ENCODE measurements around the gene TXLNA.

TXLNA gene

DNA sequence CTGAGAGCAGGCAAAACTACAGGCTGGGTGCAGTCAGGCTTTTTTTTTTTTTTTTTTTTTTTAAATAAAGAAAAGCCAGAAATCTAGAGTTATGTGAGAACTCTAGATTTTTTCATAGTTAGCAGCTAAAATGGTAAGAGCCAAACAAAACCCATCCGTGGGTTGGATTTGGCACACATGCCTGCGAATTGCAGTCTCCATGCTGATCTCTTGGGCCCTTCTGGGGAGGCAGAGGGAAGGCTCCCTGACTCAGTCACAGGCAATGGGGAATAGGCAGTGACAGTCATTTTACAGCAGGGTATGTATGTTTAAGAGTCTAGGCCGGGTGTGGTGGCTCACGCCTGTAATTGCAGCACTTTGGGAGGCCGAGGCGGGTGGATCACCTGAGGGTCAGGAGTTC, 2.6 kb downstream of the TXLNA start:
- DNase-seq (ENCODE audit: low read depth in 3 of 3, low spot score in 1 of 3): no peak

- no peak for DNase-seq (ENCODE audit: low read depth in 3 of 3, low spot score in 1 of 3)
Measured at GRCh38 chr1:32184650-32185049, 5.2 kb downstream of the TXLNA start.

DNA sequence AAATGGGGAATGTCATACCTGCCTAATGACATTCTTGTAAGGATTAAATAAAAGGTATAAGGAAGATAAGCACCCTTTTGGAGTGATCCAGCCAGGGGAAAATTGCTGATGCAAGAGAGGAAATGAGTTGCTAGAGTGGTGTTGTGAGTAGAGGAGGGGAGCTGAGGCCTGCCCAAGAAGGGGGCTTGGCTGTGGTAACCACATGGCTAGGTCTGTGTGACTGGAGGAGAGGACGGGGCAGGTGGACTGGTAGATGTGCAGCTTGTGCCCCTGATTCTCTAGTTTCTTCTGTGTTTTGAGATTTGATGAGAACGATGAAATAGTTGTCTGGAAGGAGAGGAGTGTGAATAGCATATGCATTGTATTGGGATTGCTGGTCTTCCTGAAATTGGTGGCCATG, 6.6 kb downstream of the TXLNA start:
- DNase-seq (ENCODE audit: low read depth in 3 of 3, low spot score in 1 of 3): no peak

DNA sequence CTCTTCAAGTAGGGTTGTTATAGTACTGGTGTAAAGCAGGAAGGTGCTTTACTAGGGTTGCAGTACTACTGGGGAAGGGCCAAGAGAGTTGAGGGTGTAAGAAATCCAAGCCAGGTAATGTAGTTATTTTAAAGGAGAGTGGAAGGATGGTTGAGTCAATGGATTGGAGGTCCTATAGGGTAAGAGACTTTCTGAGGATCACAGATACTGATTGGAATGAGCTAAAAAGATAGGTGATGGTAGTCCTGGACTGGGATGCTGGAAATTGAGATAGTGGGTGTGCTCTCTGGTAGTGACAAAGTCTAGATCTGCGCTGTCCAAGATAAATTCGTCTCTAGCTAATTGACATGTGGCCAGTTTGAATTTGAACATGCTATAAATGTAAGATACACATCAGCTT, 7.0 kb downstream of the TXLNA start:
- no peak for DNase-seq (ENCODE audit: low read depth in 3 of 3, low spot score in 1 of 3)

- no peak for DNase-seq (ENCODE audit: low read depth in 3 of 3, low spot score in 1 of 3)
Measured at GRCh38 chr1:32187850-32188249, 8.4 kb downstream of the TXLNA start.

- no peak for DNase-seq (ENCODE audit: low read depth in 3 of 3, low spot score in 1 of 3)
Measured at GRCh38 chr1:32192220-32192948, 12.9 kb downstream of the TXLNA start.

DNA sequence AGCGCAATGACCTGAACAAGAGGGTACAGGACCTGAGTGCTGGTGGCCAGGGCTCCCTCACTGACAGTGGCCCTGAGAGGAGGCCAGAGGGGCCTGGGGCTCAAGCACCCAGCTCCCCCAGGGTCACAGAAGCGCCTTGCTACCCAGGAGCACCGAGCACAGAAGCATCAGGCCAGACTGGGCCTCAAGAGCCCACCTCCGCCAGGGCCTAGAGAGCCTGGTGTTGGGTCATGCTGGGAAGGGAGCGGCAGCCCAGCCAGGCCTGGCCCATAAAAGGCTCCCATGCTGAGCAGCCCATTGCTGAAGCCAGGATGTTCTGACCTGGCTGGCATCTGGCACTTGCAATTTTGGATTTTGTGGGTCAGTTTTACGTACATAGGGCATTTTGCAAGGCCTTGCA, 15.5 kb downstream of the TXLNA start:
- no peak for DNase-seq (ENCODE audit: low read depth in 3 of 3, low spot score in 1 of 3)

GRCh38 chr1:32195531-32195930, 16.1 kb downstream of the TXLNA start:
- no peak for DNase-seq (ENCODE audit: low read depth in 3 of 3, low spot score in 1 of 3)

DNA sequence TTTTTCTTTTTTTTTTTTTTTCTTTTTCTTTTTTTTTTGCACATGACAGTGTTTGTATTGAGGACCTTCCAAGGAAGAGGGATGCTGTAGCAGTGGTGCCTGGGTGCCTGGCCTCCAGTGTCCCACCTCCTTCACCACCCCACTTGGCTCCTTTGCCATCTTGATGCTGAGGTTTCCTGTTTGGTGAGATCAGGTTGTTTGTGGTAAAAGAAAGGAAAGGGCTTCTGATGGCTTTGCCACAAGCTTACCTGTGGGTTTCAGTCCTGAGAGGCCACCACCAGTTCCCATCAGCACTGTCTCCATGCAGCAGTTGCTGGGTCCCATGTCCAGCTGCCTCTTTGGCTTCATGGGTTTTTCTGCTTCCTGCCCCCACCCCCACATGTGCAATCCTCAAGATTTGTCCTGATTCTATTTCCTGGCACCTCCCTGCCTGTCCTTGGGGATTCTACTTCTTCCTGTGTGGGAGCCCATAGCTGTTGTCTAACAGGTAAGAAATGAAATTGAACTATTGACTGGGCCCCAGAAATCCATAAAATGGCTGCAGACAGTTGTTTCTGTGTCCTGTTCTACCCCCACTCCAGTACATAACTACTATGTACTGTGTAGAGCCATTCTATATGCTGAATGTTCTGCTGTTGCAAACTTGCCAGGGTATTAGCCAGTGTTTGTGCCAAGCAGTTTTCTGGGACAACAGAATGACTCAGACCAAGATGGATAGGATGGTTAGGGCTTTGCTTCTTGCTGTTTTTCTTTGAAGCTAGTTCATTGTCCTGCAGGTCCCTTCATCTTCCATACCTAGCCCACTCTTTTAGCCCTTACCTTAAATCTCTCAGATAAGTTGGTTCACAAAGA, 16.7 kb downstream of the TXLNA start:
- DNase-seq (ENCODE audit: low read depth in 3 of 3, low spot score in 1 of 3): no peak

GRCh38 chr1:32197074-32197473, 17.6 kb downstream of the TXLNA start:
- DNase-seq (ENCODE audit: low read depth in 3 of 3, low spot score in 1 of 3): no peak

DNA sequence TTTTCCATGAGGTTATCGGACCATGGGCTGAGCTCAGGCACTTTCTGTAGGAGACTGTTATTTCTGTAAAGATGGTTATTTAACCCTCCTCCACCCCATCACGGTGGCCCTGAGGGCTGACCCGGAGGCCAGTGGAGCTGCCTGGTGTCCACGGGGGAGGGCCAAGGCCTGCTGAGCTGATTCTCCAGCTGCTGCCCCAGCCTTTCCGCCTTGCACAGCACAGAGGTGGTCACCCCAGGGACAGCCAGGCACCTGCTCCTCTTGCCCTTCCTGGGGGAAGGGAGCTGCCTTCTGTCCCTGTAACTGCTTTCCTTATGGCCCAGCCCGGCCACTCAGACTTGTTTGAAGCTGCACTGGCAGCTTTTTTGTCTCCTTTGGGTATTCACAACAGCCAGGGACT, 18.4 kb downstream of the TXLNA start:
- no peak for DNase-seq (ENCODE audit: low read depth in 3 of 3, low spot score in 1 of 3)

DNA sequence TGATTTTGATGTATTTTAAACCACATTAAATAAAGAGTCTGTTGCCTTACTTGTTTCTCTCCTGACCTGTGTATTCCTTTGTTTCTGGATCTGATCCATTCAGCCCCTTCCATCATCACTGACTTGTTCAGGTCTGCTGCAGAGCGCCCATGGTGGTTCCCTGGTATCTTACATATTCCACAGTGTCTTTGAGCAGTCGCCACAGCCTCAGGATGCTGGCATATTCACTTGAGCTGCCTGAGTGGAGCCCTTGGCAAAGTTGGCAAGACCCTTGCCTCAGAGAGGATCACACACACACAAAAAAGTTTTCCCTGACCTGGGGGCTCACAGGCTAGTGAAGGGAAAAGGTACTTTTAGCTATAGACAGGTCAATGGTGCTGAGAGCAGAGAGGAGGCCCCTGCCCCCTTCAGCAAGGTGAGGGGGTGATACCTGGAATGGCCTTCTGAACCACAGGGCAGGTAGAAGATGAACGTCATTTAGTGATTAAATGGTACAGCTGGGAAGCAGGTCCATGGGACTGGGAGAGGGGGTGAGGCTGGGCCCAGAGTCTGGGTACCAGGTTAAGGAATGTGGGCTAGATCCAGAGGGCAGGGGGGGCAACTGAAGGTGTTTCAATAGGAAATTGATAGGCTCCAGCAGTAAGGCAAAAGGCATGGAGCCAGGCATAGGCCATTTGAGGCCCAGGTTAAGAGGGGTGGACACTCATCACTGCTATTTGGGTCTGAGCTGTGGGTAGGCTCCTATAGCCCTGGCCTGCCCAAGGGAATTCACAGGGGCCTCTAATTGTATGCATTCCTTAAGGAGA, 19.0 kb downstream of the TXLNA start:
- no peak for DNase-seq (ENCODE audit: low read depth in 3 of 3, low spot score in 1 of 3)

- no peak for DNase-seq (ENCODE audit: low read depth in 3 of 3, low spot score in 1 of 3)
Measured at GRCh38 chr1:32199043-32199716, 19.7 kb downstream of the TXLNA start.

GRCh38 chr1:32199717-32200072, 20.2 kb downstream of the TXLNA start:
- DNase-seq (ENCODE audit: low read depth in 3 of 3, low spot score in 1 of 3): no peak

- peak in 1 of 3 donors; percentile 37 for DNase-seq (ENCODE audit: low read depth in 3 of 3, low spot score in 1 of 3)
Measured at GRCh38 chr1:32200226-32201010, 20.9 kb downstream of the TXLNA start, which contains the start of gene CCDC28B. Gene CCDC28B (plus strand): TSS chr1:32200595. CDS start chr1:32201936, 1,341 bp downstream.

DNA sequence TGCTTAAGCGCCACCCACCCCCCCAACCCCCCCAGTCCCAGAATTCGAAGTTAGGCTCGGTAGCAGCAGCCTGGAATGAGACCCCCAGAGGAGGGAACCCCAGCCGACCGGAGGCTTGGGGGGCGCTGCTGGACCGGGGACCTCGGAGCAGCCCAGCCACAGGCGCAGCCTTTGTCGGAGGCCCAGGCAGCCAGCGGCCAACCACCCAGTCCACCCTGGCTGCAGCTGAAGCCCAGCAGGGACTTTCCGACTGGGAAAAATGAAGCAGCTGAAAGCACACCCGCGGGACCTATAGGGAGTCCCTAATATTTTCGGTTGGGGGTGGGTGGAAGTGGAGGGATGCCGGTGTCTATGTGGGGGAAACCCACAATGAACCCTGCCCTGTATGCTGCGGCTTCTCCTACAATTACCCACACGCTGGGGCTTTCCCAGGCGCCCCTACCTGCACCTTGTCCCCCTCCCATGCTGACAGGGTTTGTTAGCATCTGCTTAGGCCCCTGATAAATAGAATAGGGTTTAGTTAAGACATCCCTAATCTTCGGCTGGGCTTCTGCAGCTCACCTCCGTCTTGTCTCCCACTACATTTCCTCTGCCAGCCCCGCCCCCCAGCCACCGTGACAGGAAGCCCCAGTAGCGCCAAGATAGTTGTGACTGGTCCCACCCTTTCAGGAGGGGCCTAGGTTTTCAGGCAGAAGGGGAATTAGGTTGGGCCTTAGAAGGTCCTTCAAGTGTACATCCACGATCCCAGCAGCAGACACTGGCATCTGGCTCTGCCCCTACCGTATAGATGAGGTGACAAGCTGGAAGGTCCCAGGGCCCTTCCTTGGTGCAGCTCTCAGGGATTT, 21.8 kb downstream of the TXLNA start:
- peak; percentile 35 to 61 (median 41) for DNase-seq (ENCODE audit: low read depth in 3 of 3, low spot score in 1 of 3)

- DNase-seq (ENCODE audit: low read depth in 3 of 3, low spot score in 1 of 3): no peak
Measured at GRCh38 chr1:32204943-32205361, 25.5 kb downstream of the TXLNA start.

GRCh38 chr1:32205401-32206370, 26.2 kb downstream of the TXLNA start, which contains the start of gene IQCC:
Gene IQCC (plus strand): TSS chr1:32205671. CDS start chr1:32205682, 11 bp downstream.
- peak; percentile 63 to 75 (median 70) for DNase-seq (ENCODE audit: low read depth in 3 of 3, low spot score in 1 of 3)

Data from stimulated activated CD4-positive, alpha-beta T cell treated with anti-CD3 and anti-CD28 coated beads, TNF-alpha, amount 100 ng/mL, for 1 hour (primary cell).